Endodermal cell (in vitro differentiated cells): Measurements from ENCODE around the gene CLCN4. TPM values are rescaled to one million over a fixed set of nuclear protein-coding genes. Genes with fewer than 3 reads are reported as not detected.

ENCODE experiments used
- DNase-seq: peaks from one replicate; pipeline ENCODE4 v3.0.0-alpha.2; 2017
- H3K27ac ChIP-seq: 2 replicates; pipeline ENCODE4 v1.5.1; 2013; ENCODE audit warnings: mild to moderate bottlenecking, low read depth, low read length, moderate library complexity
- H3K27me3 ChIP-seq: 2 replicates; pipeline ENCODE4 v1.6.1; 2013; ENCODE audit warnings: mild to moderate bottlenecking, low read length, moderate library complexity; ENCODE audit not compliant: insufficient read depth, control insufficient read depth, poor library complexity, severe bottlenecking
- H3K36me3 ChIP-seq: 2 replicates; pipeline ENCODE4 v1.7.0; 2013; ENCODE audit warnings: mild to moderate bottlenecking, low read length, moderate library complexity; ENCODE audit not compliant: control insufficient read depth, insufficient read depth
- H3K4me1 ChIP-seq: one replicate; pipeline ENCODE4 v1.7.0; 2013; ENCODE audit warnings: low read length; ENCODE audit not compliant: control insufficient read depth, insufficient read depth
- H3K4me3 ChIP-seq: 2 replicates; pipeline ENCODE4 v1.5.1; 2013; ENCODE audit warnings: mild to moderate bottlenecking, low read length, moderate library complexity
- H3K9ac ChIP-seq: 2 replicates; pipeline ENCODE4 v1.6.1; 2013; ENCODE audit warnings: mild to moderate bottlenecking, low read length, moderate library complexity; ENCODE audit not compliant: poor library complexity, severe bottlenecking; ENCODE audit errors: extremely low read depth
- H3K9me3 ChIP-seq: 2 replicates; pipeline ENCODE4 v1.6.1; 2013; ENCODE audit warnings: mild to moderate bottlenecking, low read length, moderate library complexity; ENCODE audit not compliant: control insufficient read depth
- H3K27ac Mint-ChIP-seq: 2 replicates; pipeline ENCODE4 v1.8.0; 2020; ENCODE audit warnings: mixed read lengths
- H3K27me3 Mint-ChIP-seq: 2 replicates; pipeline ENCODE4 v1.8.0; 2021; ENCODE audit warnings: mild to moderate bottlenecking, mixed read lengths; ENCODE audit not compliant: insufficient read depth
- H3K36me3 Mint-ChIP-seq: 2 replicates; pipeline ENCODE4 v1.8.0; 2020; ENCODE audit warnings: low read depth, mixed read lengths
- H3K4me1 Mint-ChIP-seq: 2 replicates; pipeline ENCODE4 v1.8.0; 2020; ENCODE audit warnings: mixed read lengths
- H3K4me3 Mint-ChIP-seq: 2 replicates; pipeline ENCODE4 v1.8.0; 2020; ENCODE audit warnings: mild to moderate bottlenecking, moderate library complexity, mixed read lengths
- H3K9me3 Mint-ChIP-seq: 2 replicates; pipeline ENCODE4 v1.8.0; 2020; ENCODE audit warnings: mild to moderate bottlenecking, mixed read lengths
- CTCF ChIP-seq: fragments of 200-600 bp; sonication (generic); conservative IDR thresholded peaks from 2 replicates; pipeline ENCODE4 v1.5.0; 2021; ENCODE audit warnings: antibody characterized with exemption, mild to moderate bottlenecking
- WGBS, 2 experiments: methylation state at CpG; one replicate each; pipeline versions ENCODE4 v1.1.5 to v1.1.7; 2013; ENCODE audit warnings: missing lambda C conversion rate in 2 of 2, mixed read lengths in 1 of 2; ENCODE audit not compliant: insufficient coverage in 1 of 2, insufficient read length in 1 of 2; 5-methylcytosine and 5-hydroxymethylcytosine counted together
- total RNA-seq, 2 donors: library from RNA; stranded (reverse); fragmentation: NEBNext Ultra II Directional in 1 of 2; extraction: Animal tissue kit (Norgen Biotek cat#: 25700) in 1 of 2; gene quantifications; 2 replicates in 1 of 2; 3 replicates in 1 of 2; pipeline ENCODE4 v1.2.1, GENCODE V29; 2021

The CLCN4 gene
- total RNA-seq, 2 donors from 2014 or later, result 3.7 to 4.4 TPM

GRCh38 chrX:10245886-10246285, 89.1 kb downstream of the CLCN4 start:
- Histone ChIP-seq H3K9ac (no peak overlapping the region), H3K27ac (no peak overlapping the region), H3K36me3 (no peaks in the 10 kb centered on the region), H3K4me3 (no peak overlapping the region), H3K4me1 (no peaks in the 10 kb centered on the region), H3K9me3 (no peaks in the 10 kb centered on the region), H3K27me3 (no peaks in the 10 kb centered on the region)
- no peak for DNase-seq
- Mint-ChIP-seq H3K9me3 (peaks cover 51% of the 10 kb centered on the region), H3K27ac (no peak overlapping the region), H3K4me1 (no peaks in the 10 kb centered on the region), H3K36me3 (no peaks in the 10 kb centered on the region), H3K27me3 (no peaks in the 10 kb centered on the region), H3K4me3 (no peak overlapping the region)
- TF ChIP-seq CTCF, result no peak
- WGBS, 2 experiments, result 98 to 100% methylated on average over 2 to 4 of the region's 4 CpGs

DNA sequence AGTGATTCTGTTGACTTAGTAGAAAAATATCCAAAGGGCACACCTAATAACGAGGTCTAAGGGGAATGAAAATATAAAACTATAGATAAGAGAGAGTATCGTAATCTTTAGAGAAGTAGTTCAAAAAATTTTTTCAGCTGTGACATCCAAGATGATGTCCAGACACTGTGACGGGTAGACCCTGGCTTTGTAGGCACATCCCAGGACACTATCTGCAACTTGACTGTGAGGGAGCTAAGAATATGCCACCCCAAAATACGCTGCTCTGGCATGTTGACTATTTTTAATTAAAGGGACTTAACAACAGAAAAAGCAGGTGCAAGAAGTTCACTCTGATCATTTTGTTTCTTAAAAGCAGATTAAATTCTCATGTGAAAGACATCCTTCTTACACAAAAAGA, 89.5 kb downstream of the CLCN4 start:
- no peak overlapping the region for H3K27ac Mint-ChIP-seq
- Histone ChIP-seq H3K9me3 (no peaks in the 10 kb centered on the region), H3K27me3 (no peaks in the 10 kb centered on the region), H3K4me3 (no peak overlapping the region), H3K4me1 (no peaks in the 10 kb centered on the region), H3K27ac (no peak overlapping the region), H3K36me3 (no peaks in the 10 kb centered on the region), H3K9ac (no peak overlapping the region)
- peaks cover 47% of the 10 kb centered on the region for H3K9me3 Mint-ChIP-seq
- H3K4me1 Mint-ChIP-seq, result no peaks in the 10 kb centered on the region
- H3K36me3 Mint-ChIP-seq, result no peaks in the 10 kb centered on the region
- TF ChIP-seq CTCF, result no peak
- no peak for DNase-seq
- no peaks in the 10 kb centered on the region for H3K27me3 Mint-ChIP-seq
- WGBS, 2 experiments, result 98% methylated on average over 4 of the region's 4 CpGs; no CpG with 5 or more reads in 1 of the 2 experiments
- H3K4me3 Mint-ChIP-seq, result no peak overlapping the region

- Mint-ChIP-seq H3K27me3 (no peaks in the 10 kb centered on the region), H3K36me3 (no peaks in the 10 kb centered on the region), H3K4me3 (no peak overlapping the region), H3K9me3 (peaks cover 44% of the 10 kb centered on the region), H3K4me1 (no peaks in the 10 kb centered on the region), H3K27ac (no peak overlapping the region)
- Histone ChIP-seq H3K9me3 (no peaks in the 10 kb centered on the region), H3K4me3 (no peak overlapping the region), H3K27ac (no peak overlapping the region), H3K9ac (no peak overlapping the region), H3K27me3 (no peaks in the 10 kb centered on the region), H3K36me3 (no peaks in the 10 kb centered on the region), H3K4me1 (no peaks in the 10 kb centered on the region)
- no peak for TF ChIP-seq CTCF
- 89 to 100% methylated on average over 2 of the region's 2 CpGs for WGBS, 2 experiments
- no peak for DNase-seq
Observed at GRCh38 chrX:10246846-10247245, 90.1 kb downstream of the CLCN4 start.
